ENCODE data around the gene RAB40C.

RAB40C gene

DNA sequence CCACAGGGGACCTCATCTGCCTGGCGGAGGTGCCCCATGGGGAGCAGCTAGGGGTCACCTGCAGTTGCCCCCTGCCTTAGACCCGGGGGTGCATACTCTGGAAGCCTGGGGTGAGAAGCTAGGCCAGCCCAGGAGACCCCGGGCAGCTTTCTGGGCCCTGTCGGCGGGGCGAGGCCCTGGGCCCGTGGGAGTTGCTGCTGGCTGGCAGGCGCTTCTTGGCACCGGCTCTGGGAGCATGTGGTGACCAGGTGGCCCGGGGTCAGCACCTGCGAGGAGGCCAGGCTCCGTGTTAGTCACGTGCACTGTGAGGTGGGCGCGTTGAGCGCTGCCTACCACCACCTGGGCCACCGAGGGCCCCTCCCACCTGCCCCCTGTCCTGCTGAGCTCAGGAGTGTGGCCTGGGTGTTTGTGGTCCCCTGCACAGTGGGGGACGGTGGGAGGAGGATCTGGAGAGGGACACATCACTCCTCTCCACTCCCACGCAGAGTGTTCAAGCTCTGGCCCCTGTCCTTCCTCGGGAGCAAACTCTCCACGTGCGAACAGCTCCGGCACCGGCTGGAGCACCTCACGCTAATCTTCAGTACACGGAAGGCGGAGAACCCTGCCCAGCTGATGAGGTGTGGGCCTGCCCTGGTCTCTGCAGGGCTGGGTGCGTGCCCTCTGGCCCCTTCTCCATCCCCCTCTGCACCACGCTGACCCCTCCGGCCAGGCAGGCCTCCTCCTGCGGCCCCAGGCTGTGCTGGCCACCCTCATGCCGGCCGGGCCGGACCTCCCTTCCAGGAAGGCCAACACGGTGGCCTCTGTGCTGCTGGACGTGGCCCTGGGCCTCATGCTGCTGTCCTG lies 14.3 kb upstream of the RAB40C start:
- DNase-seq (ENCODE audit: low read depth): no peak

GRCh38 chr16:576197-576822 lies 13.6 kb upstream of the RAB40C start:
- DNase-seq (ENCODE audit: low read depth): no peak

DNA sequence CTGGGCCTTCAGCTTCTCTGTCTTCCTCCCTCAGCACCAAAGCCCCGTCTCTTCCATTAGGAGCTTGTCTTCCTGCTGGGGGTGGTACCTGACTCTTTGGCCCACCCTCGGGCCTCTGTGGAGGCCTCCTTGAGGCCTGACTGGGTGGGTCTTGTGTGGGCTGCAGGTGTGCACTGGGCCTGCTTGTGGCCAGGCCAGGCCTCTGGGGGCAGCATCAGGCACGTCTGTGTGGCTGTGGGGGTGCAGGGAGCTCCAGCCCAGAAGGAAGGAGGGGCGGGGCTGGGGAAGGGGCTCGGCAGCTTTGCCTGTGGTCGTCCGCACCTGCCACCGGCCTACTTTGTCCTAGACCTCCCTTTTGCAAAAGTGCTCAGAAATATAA lies 13.1 kb upstream of the RAB40C start:
- DNase-seq (ENCODE audit: low read depth): no peak

DNA sequence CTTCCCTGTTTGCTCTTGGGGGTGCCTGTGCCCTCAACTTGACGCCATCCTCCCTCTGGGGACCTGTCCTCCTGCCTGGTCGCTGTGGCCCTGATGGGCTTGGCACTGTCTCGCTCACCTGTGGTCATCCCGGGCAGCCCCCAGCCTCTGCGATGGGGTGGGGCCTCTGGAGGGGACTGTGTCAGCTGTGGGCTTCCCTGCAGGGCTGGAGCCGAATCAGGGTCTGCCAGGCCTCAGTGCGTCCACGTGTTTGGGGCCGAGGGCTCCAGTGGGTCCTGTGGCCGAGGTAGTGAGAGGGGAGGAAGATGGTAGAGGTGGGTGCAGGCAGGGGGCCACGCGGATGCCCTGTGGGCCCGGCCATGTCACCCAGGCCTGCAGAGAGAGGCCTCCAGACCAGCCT lies 12.1 kb upstream of the RAB40C start:
- no peak for DNase-seq (ENCODE audit: low read depth)

DNA sequence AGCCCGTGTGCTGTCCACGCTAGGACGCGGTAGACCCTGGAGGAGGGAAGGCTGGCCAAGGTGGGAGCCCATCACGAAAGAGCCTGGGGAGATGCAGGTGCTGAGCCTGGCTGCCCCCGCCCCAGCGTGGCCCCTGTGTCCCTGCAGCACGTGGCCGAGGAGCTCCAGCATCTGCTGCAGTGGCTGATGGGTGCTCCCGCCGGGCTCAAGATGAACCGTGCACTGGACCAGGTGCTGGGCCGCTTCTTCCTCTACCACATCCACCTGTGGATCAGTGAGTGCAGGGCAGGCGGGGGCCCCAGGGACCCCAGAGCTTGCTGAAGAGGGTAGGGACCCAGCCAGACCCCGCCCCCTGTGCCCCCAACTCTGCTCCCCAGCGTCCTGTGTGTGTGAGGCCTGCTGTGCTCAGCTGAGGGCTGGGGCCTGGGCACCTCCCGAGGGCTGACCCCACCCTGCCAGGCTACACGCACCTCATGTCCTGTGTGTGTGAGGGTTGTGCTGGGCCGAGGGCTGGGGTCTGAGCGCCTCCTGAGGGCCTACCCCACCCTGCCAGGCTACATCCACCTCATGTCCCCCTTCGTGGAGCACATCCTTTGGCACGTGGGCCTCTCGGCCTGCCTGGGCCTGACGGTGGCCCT lies 11.5 kb upstream of the RAB40C start:
- DNase-seq (ENCODE audit: low read depth): no peak

- no peak for DNase-seq (ENCODE audit: low read depth)
Observed at GRCh38 chr16:578870-579405, 10.9 kb upstream of the RAB40C start.

GRCh38 chr16:580141-580945 lies 9.5 kb upstream of the RAB40C start:
- DNase-seq (ENCODE audit: low read depth): no peak

GRCh38 chr16:580946-581498 lies 8.8 kb upstream of the RAB40C start:
- no peak for DNase-seq (ENCODE audit: low read depth)

- DNase-seq (ENCODE audit: low read depth): no peak
Observed at GRCh38 chr16:582218-582613, 7.7 kb upstream of the RAB40C start.

DNA sequence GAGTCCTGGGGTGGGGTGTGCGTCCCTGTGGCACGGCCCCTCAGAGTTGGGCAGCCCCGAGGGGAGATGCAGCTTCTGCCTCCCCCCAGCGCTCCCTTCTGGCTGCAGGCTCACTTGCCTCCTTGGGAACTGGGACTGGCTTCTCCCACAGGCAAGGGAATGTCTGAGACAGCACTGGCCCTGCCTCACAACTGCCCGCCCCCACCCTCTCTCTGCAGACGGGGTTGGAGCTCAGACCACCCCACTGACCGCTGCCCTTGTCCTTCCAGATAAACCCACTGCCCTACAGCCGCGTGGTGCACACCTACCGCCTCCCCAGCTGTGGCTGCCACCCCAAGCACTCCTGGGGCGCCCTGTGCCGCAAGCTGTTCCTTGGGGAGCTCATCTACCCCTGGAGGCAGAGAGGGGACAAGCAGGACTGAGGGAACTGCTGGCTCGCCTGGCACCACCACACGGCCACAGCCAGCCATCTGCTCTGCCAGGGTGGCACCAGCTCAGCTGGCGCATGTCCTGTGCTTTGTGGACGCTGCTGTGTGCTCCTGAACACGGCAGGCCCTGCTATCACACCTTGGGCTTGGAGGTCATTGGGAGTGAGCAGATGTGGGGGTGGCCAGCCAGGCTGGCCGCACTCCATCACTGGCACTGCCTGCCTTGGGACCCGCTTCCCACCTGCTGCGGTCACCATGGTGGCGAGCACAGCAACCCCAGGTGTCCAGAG lies 7.1 kb upstream of the RAB40C start:
- DNase-seq (ENCODE audit: low read depth): no peak

DNA sequence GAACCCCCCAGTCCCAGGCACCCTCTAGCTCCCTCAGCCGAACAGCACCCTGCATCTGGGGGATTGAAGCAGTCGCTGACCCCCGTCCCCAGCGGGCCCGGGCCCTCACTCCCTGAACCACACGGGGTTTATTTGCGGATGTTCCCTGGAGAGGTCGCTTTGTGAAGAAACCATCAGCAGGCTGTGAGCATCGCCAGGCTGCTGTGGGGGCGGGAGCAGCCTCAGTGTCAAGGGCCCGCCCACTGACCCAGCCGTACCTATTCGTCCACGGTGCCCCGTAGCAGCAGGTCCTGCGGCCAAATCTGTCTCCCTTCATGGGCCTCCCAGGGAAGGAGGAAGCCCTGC lies 6.4 kb upstream of the RAB40C start:
- DNase-seq (ENCODE audit: low read depth): no peak

DNA sequence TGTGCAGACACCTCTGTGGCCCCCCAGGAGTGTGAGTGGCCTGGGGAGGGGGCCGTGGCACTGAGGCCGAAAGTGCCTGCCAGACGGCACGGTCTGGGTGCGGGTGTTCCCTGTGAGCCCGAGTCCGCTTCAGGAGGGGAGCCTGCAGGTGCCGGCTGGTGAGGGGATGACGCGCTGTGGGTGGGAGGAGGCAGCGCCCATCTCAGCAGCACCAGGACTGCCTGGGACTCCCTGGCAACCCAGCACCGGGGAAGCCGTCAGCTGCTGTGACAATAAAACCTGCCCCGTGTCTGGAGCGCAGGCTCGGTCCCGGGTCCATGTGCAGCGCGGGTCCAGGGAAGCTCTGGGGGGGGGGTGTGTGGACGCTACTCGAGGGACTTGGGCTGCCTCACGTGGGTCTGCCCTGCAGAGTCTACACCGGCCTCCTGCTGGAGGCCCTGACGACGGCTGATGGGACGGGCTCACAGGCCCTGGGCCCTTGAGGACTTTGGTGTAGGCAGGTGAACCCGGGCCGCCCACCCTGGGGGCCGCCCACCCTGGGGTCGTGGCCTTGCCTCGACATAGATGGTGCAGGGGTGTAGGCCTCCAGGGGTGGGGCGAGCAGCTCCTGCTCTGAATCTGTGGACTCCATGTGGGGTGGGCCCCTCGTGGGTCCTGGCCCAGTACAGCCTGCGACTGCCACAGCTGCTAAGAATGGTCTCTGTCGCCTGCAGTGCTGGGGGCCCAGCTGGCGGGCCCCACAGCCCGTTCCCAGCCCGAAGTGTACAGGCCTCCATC lies 5.9 kb upstream of the RAB40C start:
- DNase-seq (ENCODE audit: low read depth): no peak

DNA sequence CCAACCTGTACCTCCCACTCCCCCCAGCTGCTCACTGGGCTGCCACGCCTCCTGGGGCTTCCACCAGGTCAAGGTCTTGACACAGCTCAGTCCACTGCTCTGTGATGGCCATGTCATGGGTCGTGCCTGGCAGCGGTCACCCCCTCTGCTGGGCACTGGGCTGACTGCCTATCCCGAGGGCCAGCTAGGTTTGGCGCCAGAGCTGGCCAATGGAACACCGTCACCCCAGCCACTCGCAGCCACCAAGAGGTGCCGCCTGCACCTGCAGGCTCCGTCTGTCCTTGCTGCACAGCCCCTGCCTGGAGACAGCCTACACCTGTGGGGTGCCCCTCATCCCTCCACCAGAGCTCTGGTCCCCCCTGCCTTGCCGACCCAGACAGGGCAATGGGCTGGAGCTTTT lies 4.5 kb upstream of the RAB40C start:
- DNase-seq (ENCODE audit: low read depth): no peak

GRCh38 chr16:586047-586644 lies 3.7 kb upstream of the RAB40C start:
- DNase-seq (ENCODE audit: low read depth): no peak

- no peak for DNase-seq (ENCODE audit: low read depth)
Observed at GRCh38 chr16:586645-587590, 2.9 kb upstream of the RAB40C start.

DNA sequence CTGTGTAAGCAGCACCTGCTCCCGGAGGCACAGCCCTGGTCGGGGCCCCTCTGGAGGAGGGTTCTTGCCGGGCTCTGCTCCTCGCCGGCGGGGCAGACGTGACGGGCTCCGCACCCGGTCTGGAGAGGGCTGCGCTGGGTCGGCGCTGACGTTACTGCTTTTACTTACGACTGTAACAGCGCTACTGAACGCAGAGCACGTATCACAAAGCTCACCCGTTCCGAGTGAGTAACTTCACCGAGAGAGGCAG lies 1.3 kb upstream of the RAB40C start:
- no peak for DNase-seq (ENCODE audit: low read depth)

GRCh38 chr16:588889-589657 lies 793 bp upstream of the RAB40C start:
- peak; percentile 81 for DNase-seq (ENCODE audit: low read depth)

GRCh38 chr16:590188-590814 lies 435 bp downstream of the RAB40C start:
- no peak for DNase-seq (ENCODE audit: low read depth)

All from CMK (cell line).